SK-N-DZ (cell line): ENCODE results near the gene ESPN.

Experiments
- DNase-seq: peaks from one replicate; pipeline ENCODE4 v3.0.0-alpha.2; 2015; ENCODE audit warnings: low spot score

Gene ESPN

DNA sequence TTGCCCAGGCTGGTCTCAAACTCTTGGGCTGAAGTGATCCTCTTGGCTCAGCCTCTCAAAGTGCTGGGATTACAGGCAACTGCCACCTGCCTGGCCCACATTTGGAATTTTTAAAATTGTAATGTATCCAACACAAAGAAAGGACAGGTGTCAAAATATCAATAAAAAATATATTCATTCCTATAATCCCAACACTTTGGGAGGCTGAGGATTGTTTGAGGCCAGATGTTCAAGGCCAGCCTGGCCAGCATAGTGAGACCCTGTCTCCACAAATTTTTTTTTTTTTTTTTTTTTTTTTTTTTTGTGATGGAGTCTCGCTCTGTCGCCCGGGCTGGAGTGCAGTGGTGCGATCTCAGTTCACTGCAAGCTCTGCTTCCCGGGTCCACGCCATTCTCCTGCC is 14.8 kb upstream of the ESPN start:
- no peak for DNase-seq

GRCh38 chr1:6410248-6410893 is 14.2 kb upstream of the ESPN start:
- DNase-seq, result no peak

GRCh38 chr1:6412896-6413295 is 11.7 kb upstream of the ESPN start:
- no peak for DNase-seq

GRCh38 chr1:6414443-6414844 is 10.1 kb upstream of the ESPN start:
- no peak for DNase-seq

GRCh38 chr1:6414881-6415626 is 9.5 kb upstream of the ESPN start:
- no peak for DNase-seq

GRCh38 chr1:6416295-6416656 is 8.3 kb upstream of the ESPN start:
- DNase-seq, result no peak

DNA sequence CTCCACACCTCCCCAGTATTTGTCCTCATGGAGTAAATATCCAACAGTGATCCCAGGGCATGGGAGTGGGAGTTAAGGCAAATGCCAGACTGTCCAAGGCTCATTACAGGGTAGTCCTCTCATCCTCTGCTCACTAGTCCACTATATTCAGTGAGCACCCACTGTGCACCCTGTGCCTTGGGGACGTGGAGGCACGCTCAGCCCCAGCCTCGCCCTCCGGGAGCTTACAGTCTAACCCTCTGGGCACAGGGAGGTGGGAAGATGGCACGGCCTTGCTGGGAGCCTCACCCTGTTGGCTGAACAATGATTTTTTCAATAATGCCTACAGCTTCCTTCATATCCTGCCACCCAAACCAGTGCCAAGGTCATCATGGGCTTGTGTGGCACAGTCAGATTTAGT is 7.7 kb upstream of the ESPN start:
- no peak for DNase-seq

DNA sequence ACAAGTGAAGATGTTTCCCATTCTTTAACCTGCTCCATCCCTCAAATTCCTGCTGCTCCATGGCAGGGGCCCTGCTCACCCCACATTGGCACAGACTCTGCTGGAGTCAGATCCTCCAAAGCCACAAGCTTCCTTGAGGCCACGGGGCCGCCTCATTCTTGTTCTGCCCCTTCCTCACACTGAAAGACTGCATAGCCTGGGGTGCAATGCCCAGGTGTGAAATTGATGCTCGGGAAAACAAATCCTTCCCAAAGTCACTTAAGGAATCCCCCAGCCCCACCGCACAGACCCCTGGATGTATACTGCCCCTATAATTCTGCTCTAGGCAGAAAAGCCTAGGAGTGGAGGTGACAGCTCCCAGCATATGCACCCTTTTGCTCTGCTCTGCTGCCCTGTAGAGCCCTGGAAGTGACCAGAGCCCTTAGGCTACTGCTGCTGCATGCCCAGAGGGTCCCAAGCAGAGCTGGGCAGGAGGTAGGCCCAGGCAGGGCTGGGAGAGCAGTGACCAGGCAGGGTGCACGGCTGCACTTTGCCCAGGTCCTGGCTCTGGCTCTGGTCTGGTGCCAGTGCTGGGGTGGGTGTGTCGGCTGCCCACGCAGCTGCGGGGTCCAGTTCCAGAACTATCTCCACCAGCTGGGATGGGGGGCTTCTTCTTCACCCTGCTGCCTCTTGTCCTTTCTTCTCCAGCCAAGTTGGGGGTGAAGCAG is 6.5 kb upstream of the ESPN start:
- no peak for DNase-seq

DNA sequence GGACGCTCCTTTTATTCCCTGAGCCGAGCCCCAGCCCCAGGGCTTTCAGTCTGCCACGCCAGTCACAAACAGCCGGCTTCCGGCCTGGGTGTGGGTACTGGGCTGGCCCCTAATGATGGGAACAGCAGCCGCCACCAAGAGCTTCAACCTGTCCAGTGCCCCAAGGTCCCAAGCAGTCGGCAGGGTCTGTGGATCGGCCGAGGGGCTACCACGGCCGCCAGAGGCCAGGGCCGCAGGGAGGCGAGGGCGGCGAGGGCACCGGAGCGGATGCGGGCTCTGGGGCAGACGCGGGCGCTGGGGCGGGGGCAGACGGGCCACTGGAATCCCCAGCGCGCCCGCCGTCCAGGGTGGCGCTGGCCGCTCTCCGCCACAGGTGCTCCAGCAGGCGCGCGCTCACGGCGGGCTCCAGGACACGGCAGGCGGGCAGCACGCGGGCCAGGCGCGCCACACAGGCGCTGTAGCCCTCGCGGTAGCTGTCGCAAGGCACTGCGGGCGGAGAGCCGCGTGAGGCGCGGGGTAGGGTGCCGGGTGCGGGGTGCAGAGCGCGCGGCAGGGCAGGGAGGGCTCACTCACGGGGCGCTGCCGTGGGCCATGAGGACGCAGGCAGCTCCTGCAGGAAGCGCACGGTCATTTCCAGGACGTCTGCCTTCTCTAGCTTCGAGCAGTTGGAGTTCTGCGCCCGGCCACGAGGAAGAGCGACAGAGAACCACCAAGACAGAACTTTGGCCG is 5.7 kb upstream of the ESPN start:
- no peak for DNase-seq

DNA sequence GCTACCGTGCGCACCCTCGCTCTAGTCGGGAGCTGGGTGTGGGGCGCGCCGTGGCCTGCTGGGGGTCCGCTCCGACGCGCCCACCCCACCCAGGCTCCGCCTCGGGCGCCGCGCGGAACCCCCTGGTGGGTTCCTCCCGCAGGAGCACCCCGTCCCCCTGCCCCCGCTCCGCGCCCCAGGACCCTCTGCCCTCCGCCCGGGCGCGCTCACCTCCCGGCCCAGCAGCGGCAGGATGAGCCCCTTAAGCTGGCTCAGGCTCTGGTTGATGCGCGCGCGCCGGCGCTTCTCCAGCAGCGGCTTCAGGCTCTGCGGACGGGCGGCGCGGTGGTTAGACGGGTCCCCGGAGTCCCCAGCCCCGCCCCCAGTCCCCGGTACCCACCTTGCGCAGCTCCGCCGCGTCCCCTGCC is 5.2 kb upstream of the ESPN start:
- no peak for DNase-seq

DNA sequence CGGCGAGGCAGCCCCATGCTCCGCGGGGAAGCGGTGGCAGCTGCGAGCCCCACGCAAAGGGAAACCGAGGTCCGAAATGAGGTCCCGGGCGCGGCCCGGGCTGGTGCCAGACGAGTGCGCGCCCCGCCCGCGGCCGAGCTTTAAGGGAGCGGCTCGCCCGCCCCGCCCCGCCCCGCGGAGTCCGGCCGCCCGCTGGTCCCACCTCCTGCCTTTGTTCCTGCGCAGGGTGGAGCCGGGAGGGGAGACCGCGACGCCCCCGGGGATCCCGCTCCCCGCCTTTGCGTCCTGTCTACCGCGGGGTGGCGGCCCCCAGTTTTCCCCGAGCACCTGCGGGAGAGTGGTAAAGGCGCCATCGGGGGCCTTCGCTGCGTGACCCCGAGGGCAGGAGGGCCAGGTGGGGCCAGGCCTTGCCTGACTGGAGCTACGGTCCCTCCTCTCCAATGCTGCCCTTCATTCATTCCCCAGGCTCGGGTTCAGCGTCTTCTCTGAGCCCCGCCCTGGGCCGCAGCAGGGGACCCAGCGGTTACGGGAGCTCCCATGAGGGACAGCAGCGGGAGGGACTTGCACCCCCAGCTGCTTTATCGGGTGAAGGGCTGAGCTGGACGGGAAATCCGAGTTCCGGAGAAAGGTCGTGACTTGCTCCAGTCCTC is 4.6 kb upstream of the ESPN start, which contains the start of gene HES2:
Gene HES2, minus strand, starts transcription at position 116 of the 650 bp plus-strand sequence. Its CDS starts 99 bp downstream, at position 17.
- no peak for DNase-seq

GRCh38 chr1:6420454-6421042 is 4.0 kb upstream of the ESPN start:
- DNase-seq, result no peak

DNA sequence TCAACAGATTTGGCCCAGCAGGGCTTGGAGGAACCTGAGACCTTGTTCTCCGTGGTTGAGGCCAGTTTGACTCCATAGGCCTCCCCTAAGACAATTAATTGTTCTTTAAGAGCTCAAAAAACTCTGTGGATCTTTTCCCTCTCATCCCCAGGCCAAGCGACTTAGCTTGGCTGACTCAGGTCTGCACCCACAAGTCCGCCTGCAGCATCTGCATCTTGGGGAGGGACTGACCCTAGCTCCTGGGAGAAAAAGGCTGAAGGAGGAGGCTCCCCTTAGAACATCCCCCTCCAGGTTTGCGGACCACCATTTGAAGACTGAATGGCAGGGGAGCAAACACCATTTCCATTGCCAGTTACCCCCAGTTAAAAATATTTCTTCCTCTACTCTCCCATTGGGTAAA is 3.3 kb upstream of the ESPN start:
- DNase-seq, result no peak

DNA sequence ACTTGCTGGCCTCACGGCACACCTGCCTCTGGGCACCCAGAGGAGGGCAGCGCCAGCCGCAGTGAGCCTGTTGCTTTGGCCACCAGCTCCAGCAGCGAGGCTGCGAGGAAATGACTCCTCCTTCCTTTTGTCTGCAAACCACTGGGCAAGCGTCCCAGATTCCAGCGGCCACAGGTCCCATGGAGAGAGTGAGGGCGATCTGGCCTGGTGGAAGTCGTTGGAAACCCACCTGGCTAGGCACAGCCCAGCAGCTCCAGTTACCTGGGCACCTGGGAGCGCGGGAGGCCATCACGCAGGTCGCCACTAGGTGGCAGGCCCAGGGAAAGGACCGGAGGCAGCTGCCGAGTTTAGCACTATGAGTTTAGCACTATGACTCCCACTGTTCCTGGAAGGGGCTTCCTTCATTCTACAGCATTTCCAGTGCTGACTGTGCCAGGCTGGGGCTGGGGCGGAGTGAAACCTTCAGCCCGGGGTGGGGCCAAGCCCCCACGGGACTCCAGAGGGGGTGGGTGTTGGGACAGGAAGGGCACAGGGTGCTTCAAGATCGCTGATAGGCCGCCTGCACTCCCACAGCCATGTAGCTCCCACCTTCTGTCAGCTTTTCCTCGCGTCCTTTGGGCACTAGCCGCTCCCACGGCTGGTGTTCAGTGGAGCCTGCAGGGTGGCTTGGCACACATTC is 1.1 kb upstream of the ESPN start:
- DNase-seq, result peak; percentile 22

DNA sequence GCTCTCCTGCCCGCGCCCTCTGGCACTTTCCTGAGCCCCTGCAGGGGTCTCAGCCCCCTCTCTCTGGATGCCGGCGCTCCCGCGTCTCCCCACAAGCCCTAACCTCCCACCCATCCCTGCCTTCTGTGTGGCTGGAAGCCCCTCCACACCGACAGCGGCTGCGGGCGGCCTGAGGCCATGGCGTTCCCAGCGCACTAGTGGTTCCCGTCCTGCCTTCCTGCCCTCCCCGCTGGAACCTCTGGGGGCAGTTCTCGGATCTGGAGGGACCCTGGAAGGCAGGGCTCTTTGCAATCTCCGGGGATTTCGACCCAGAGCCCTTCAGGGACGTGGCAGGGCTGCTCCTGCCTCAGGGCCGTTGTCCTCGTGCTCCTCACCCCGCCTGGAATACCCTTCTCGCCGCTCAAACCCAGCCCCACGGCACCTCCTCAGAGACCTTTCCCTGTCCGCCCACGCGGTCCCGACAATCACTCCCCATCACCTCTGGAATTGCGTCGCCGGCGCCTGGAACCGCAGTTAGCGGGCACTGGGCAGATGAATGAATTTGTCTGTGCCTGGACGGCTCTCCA is 493 bp upstream of the ESPN start:
- no peak for DNase-seq

- DNase-seq, result no peak
Measured at GRCh38 chr1:6425658-6426057, 1.1 kb downstream of the ESPN start.

DNA sequence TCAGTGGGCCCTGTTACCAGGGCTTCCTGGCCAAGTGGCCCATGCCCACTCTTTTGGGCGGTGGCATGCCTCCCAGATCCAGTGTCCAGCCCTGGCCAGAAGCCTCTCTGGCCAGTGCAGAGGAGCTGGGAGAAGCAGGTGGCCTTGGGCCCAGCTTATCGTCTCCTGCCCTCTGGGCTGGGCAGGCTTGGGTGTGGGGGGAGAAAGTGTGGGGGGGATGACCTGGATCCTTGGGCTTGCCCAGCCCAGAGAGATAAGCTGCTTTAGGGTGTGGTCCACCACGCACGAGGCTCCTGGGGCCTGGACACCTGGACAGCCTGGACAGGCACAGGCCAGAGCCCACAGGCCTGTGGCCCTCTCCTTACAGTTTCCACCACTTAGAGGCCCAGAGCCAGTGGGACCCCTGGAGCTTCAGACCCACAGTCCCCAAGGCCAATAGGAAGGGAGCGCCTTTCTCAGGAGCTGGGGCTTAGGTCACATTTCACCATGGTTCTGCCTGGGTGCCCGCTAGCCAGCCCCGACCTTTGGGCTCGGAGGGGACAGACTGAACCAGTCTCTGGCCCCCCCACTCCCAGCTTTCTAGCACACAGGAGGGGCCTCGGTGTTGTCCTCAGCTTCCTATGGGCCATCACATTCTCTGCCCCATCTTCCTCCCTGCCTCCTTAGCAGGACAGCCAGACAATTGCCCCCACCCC is 1.8 kb downstream of the ESPN start:
- DNase-seq, result no peak

- no peak for DNase-seq
Measured at GRCh38 chr1:6426972-6427350, 2.4 kb downstream of the ESPN start.
